Smooth muscle cell (in vitro differentiated cells): Measurements from ENCODE around the gene SPAG6. TPM values are rescaled to one million over a fixed set of nuclear protein-coding genes. Genes with fewer than 3 reads are reported as not detected.

Experiments
- DNase-seq: peaks from one replicate; lab custom pipeline; 2025; ENCODE audit not compliant: unreplicated experiment; lab: John Stamatoyannopoulos, UW
- H2AFZ ChIP-seq: fragments of 200-600 bp; sonication (generic); 2 replicates; pipeline ENCODE4 v1.6.0; 2016; ENCODE audit warnings: antibody characterized with exemption, low read depth, mild to moderate bottlenecking
- H3F3A ChIP-seq: fragments of 200-600 bp; sonication (generic); 2 replicates; pipeline ENCODE4 v1.6.0; 2017; ENCODE audit warnings: antibody characterized with exemption, low read depth
- H3K27ac ChIP-seq: fragments of 200-600 bp; sonication (generic); 2 replicates; pipeline ENCODE4 v1.5.1; 2016; ENCODE audit warnings: low read depth, mild to moderate bottlenecking
- H3K27me3 ChIP-seq: fragments of 200-600 bp; sonication (generic); 2 replicates; pipeline ENCODE4 v1.6.1; 2016; ENCODE audit warnings: low read depth, mild to moderate bottlenecking
- H3K36me3 ChIP-seq: fragments of 200-600 bp; sonication (generic); 2 replicates; pipeline ENCODE4 v1.5.1; 2016; ENCODE audit warnings: low read depth
- H3K4me1 ChIP-seq: fragments of 200-600 bp; sonication (generic); 2 replicates; pipeline ENCODE4 v1.5.1; 2016; ENCODE audit warnings: low read depth
- H3K4me2 ChIP-seq: fragments of 200-600 bp; sonication (generic); 2 replicates; pipeline ENCODE4 v1.6.0; 2016; ENCODE audit warnings: mild to moderate bottlenecking
- H3K4me3 ChIP-seq: fragments of 200-600 bp; sonication (generic); 2 replicates; pipeline ENCODE4 v1.5.1; 2016; ENCODE audit warnings: mild to moderate bottlenecking
- H3K79me2 ChIP-seq: fragments of 200-600 bp; sonication (generic); 2 replicates; pipeline ENCODE4 v1.6.0; 2016; ENCODE audit warnings: low read depth, mild to moderate bottlenecking
- H3K9ac ChIP-seq: fragments of 200-600 bp; sonication (generic); 2 replicates; pipeline ENCODE4 v1.6.0; 2016; ENCODE audit warnings: low read depth
- H3K9me3 ChIP-seq: fragments of 200-600 bp; sonication (generic); replicated peaks from 2 replicates; pipeline ENCODE4 v1.5.1; 2016; ENCODE audit warnings: low read depth
- H4K20me1 ChIP-seq: fragments of 200-600 bp; sonication (generic); 2 replicates; pipeline ENCODE4 v1.6.0; 2016; ENCODE audit warnings: low read depth
- WGBS: methylation state at CpG from one replicate; pipeline ENCODE4 v1.1.7; 2016; ENCODE audit warnings: low lambda C conversion rate; 5-methylcytosine and 5-hydroxymethylcytosine counted together
- polyA plus RNA-seq: library from polyadenylated mRNA; unstranded; fragments of >200 nt; fragmentation: Nextera tagmentation; extraction: Ambion mirVana; gene quantifications from 2 replicates; pipeline ENCODE4 v1.2.1, GENCODE V29; 2016
- total RNA-seq: library from RNA; depleted of rRNA; stranded (reverse); fragments of >200 nt; gene quantifications from 2 replicates; pipeline ENCODE4 v1.2.3, GENCODE V29; 2014
- TF ChIP-seq, protein P1 (sequence below): fragments of 200-600 bp; sonication (generic); IDR thresholded peaks from 2 replicates; pipeline ENCODE4 v1.5.1; 2017; ENCODE audit warnings: borderline replicate concordance, mild to moderate bottlenecking, antibody characterized with exemption; ENCODE audit not compliant: insufficient read depth, poor library complexity, severe bottlenecking

SPAG6 gene
- total and polyA plus RNA-seq, 2 experiments from 2014 or later: 0.61 TPM; not detected in 1

DNA sequence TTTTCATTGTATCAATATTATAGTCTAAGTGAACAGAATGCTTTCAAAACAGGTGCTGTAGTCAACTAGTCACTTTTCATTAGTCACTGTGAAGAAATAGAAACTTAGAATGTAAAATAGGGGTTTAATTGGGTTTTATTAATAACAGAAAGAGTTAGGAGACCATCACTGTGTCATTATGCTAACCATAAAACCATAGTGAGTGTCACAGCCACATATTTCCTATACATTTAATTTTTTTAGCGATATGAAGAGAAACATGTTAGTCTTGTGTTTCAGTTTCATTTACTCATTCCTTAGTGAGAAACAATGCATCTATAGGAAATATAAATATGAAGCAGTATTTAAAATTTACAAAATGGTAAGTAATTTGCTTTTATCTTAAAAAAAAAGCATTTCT is 22.2 kb downstream of the SPAG6 start:
- no peak overlapping the region for H3K9ac ChIP-seq
- no peaks in the 10 kb centered on the region for H3K79me2 ChIP-seq
- H3K36me3 ChIP-seq: no peaks in the 10 kb centered on the region
- H3K27ac ChIP-seq: no peak overlapping the region
- no peak overlapping the region for H2AFZ ChIP-seq
- H3K9me3 ChIP-seq: no peaks in the 10 kb centered on the region
- no peak overlapping the region for H3K4me3 ChIP-seq
- H4K20me1 ChIP-seq: no peaks in the 10 kb centered on the region
- no peak for DNase-seq
- H3K27me3 ChIP-seq: no peaks in the 10 kb centered on the region
- no peaks in the 10 kb centered on the region for H3F3A ChIP-seq
- no peaks in the 10 kb centered on the region for H3K4me1 ChIP-seq
- TF ChIP-seq, protein P1, sequence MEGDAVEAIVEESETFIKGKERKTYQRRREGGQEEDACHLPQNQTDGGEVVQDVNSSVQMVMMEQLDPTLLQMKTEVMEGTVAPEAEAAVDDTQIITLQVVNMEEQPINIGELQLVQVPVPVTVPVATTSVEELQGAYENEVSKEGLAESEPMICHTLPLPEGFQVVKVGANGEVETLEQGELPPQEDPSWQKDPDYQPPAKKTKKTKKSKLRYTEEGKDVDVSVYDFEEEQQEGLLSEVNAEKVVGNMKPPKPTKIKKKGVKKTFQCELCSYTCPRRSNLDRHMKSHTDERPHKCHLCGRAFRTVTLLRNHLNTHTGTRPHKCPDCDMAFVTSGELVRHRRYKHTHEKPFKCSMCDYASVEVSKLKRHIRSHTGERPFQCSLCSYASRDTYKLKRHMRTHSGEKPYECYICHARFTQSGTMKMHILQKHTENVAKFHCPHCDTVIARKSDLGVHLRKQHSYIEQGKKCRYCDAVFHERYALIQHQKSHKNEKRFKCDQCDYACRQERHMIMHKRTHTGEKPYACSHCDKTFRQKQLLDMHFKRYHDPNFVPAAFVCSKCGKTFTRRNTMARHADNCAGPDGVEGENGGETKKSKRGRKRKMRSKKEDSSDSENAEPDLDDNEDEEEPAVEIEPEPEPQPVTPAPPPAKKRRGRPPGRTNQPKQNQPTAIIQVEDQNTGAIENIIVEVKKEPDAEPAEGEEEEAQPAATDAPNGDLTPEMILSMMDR: no peak
- no peak overlapping the region for H3K4me2 ChIP-seq
- 100% methylated on average over 1 of the region's 1 CpG for WGBS

DNA sequence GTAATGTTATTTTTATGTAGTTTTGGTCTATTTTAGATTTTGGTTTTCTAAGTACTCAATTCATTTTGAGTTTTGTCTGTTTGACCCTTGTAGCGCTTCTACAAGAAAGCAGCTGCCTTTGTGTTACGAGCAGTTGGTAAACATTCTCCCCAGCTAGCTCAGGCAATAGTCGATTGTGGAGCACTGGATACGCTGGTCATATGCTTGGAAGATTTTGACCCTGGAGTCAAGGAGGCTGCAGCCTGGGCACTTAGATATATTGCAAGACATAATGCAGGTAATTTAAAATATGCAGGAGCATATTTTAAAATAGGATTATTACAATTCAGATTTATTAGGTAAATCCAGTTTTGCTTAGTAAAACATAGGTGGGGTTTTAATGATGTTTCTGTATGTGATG is 23.1 kb downstream of the SPAG6 start:
- TF ChIP-seq, protein P1: no peak
- no peak for DNase-seq
- WGBS: 92% methylated on average over 4 of the region's 4 CpGs
- no peak overlapping the region for H3K4me3 ChIP-seq
- H3K27me3 ChIP-seq: no peaks in the 10 kb centered on the region
- no peaks in the 10 kb centered on the region for H3K79me2 ChIP-seq
- no peaks in the 10 kb centered on the region for H3K4me1 ChIP-seq
- H3K36me3 ChIP-seq: no peaks in the 10 kb centered on the region
- H4K20me1 ChIP-seq: no peaks in the 10 kb centered on the region
- no peak overlapping the region for H3K4me2 ChIP-seq
- no peak overlapping the region for H3K9ac ChIP-seq
- no peak overlapping the region for H2AFZ ChIP-seq
- no peak overlapping the region for H3K27ac ChIP-seq
- H3F3A ChIP-seq: no peaks in the 10 kb centered on the region
- H3K9me3 ChIP-seq: no peaks in the 10 kb centered on the region

DNA sequence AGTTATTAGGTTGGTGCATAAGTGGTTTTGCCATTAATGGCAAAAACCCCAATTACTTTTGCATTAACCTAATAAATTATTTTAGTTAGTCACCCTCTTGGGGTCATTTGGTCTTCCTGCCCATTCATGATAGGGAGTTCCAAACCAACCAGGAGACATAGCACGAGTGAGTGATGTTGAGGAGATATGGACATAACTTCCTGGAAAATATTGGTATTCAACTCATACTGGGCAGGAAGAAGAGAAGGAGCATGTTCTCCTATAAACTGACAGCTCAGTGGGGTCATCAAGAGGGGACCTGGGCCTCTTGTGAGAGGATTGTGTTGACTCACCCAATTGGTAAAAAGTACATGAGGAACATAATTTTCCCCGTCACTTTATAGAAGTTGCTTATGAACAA is 23.7 kb downstream of the SPAG6 start:
- Histone ChIP-seq H3K79me2 (no peaks in the 10 kb centered on the region), H3K36me3 (no peaks in the 10 kb centered on the region)
- 75% methylated on average over 2 of the region's 2 CpGs for WGBS

More for the DNA sequence above, 23.7 kb downstream of the SPAG6 start:
- H3K4me1 ChIP-seq: no peaks in the 10 kb centered on the region
- no peaks in the 10 kb centered on the region for H4K20me1 ChIP-seq
- TF ChIP-seq, protein P1: no peak
- DNase-seq: no peak
- H3K27ac ChIP-seq: no peak overlapping the region
- H3K4me2 ChIP-seq: no peak overlapping the region
- H3K27me3 ChIP-seq: no peaks in the 10 kb centered on the region
- H3F3A ChIP-seq: no peaks in the 10 kb centered on the region
- no peaks in the 10 kb centered on the region for H3K9me3 ChIP-seq
- no peak overlapping the region for H2AFZ ChIP-seq
- H3K4me3 ChIP-seq: no peak overlapping the region
- no peak overlapping the region for H3K9ac ChIP-seq
